Smooth muscle cell (in vitro differentiated cells): ENCODE results near the gene CORO1C. TPM values are rescaled to one million over a fixed set of nuclear protein-coding genes. Genes with fewer than 3 reads are reported as not detected.
A peak's percentile ranks its signal among the peaks of the same experiment; 100 is the strongest.
"Not testable (repeated sequence)": the region's sequence is repeated elsewhere in the genome, so short reads cannot be mapped to it uniquely, and the experiment has no call there.

ENCODE experiments used
- DNase-seq: peaks from one replicate; lab custom pipeline; 2025; ENCODE audit not compliant: unreplicated experiment; lab: John Stamatoyannopoulos, UW
- H2AFZ ChIP-seq: fragments of 200-600 bp; sonication (generic); 2 replicates; pipeline ENCODE4 v1.6.0; 2016; ENCODE audit warnings: antibody characterized with exemption, low read depth, mild to moderate bottlenecking
- H3F3A ChIP-seq: fragments of 200-600 bp; sonication (generic); 2 replicates; pipeline ENCODE4 v1.6.0; 2017; ENCODE audit warnings: antibody characterized with exemption, low read depth
- H3K27ac ChIP-seq: fragments of 200-600 bp; sonication (generic); 2 replicates; pipeline ENCODE4 v1.5.1; 2016; ENCODE audit warnings: low read depth, mild to moderate bottlenecking
- H3K27me3 ChIP-seq: fragments of 200-600 bp; sonication (generic); 2 replicates; pipeline ENCODE4 v1.6.1; 2016; ENCODE audit warnings: low read depth, mild to moderate bottlenecking
- H3K36me3 ChIP-seq: fragments of 200-600 bp; sonication (generic); 2 replicates; pipeline ENCODE4 v1.5.1; 2016; ENCODE audit warnings: low read depth
- H3K4me1 ChIP-seq: fragments of 200-600 bp; sonication (generic); 2 replicates; pipeline ENCODE4 v1.5.1; 2016; ENCODE audit warnings: low read depth
- H3K4me2 ChIP-seq: fragments of 200-600 bp; sonication (generic); 2 replicates; pipeline ENCODE4 v1.6.0; 2016; ENCODE audit warnings: mild to moderate bottlenecking
- H3K4me3 ChIP-seq: fragments of 200-600 bp; sonication (generic); 2 replicates; pipeline ENCODE4 v1.5.1; 2016; ENCODE audit warnings: mild to moderate bottlenecking
- H3K79me2 ChIP-seq: fragments of 200-600 bp; sonication (generic); 2 replicates; pipeline ENCODE4 v1.6.0; 2016; ENCODE audit warnings: low read depth, mild to moderate bottlenecking
- H3K9ac ChIP-seq: fragments of 200-600 bp; sonication (generic); 2 replicates; pipeline ENCODE4 v1.6.0; 2016; ENCODE audit warnings: low read depth
- H3K9me3 ChIP-seq: fragments of 200-600 bp; sonication (generic); replicated peaks from 2 replicates; pipeline ENCODE4 v1.5.1; 2016; ENCODE audit warnings: low read depth
- H4K20me1 ChIP-seq: fragments of 200-600 bp; sonication (generic); 2 replicates; pipeline ENCODE4 v1.6.0; 2016; ENCODE audit warnings: low read depth
- WGBS: methylation state at CpG from one replicate; pipeline ENCODE4 v1.1.7; 2016; ENCODE audit warnings: low lambda C conversion rate; 5-methylcytosine and 5-hydroxymethylcytosine counted together
- polyA plus RNA-seq: library from polyadenylated mRNA; unstranded; fragments of >200 nt; fragmentation: Nextera tagmentation; extraction: Ambion mirVana; gene quantifications from 2 replicates; pipeline ENCODE4 v1.2.1, GENCODE V29; 2016
- total RNA-seq: library from RNA; depleted of rRNA; stranded (reverse); fragments of >200 nt; gene quantifications from 2 replicates; pipeline ENCODE4 v1.2.3, GENCODE V29; 2014
- TF ChIP-seq, protein P1 (sequence below): fragments of 200-600 bp; sonication (generic); IDR thresholded peaks from 2 replicates; pipeline ENCODE4 v1.5.1; 2017; ENCODE audit warnings: borderline replicate concordance, mild to moderate bottlenecking, antibody characterized with exemption; ENCODE audit not compliant: insufficient read depth, poor library complexity, severe bottlenecking

CORO1C gene
- total and polyA plus RNA-seq, 2 experiments from 2014 or later, result 96.7 to 136 TPM

DNA sequence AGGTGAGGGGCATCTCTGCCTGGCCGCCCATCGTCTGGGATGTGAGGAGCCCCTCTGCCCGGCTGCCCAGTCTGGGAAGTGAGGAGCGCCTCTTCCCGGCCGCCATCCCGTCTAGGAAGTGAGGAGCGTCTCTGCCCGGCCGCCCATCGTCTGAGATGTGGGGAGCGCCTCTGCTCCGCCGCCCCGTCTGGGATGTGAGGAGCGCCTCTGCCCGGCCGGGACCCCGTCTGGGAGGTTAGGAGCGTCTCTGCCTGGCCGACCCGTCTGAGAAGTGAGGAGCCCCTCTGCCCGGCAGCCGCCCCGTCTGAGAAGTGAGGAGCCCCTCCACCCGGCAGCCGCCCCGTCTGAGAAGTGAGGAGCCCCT, 75.5 kb downstream of the CORO1C start:
- WGBS, result 88% methylated on average over 15 of the region's 28 CpGs
- H3K79me2 ChIP-seq, result peaks cover 16% of the 10 kb centered on the region
- H3K9me3 ChIP-seq, result not testable (repeated sequence)

DNA sequence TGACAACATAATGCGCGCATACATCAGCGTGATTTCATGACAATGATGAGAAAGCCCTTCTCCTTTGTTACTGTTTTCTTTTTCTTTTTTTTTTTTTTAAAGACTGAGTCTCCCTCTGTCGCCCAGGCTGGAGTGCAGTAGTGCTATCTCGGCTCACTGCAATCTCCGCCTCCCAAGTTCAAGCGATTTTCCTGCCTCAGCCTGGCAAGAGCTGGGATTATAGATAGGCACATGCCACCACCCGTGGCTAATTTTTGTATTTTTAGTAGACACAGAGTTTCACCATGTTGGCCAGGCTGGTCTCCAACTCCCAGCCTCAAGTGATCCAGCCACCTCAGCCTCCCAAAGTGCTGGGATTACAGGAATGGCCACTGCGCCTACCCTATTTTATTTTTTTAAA, 76.7 kb downstream of the CORO1C start:
- 90% methylated on average over 9 of the region's 9 CpGs for WGBS
- not testable (repeated sequence) for H3K4me3 ChIP-seq, H3K79me2 ChIP-seq, DNase-seq, H3K9me3 ChIP-seq, H3K27ac ChIP-seq, H2AFZ ChIP-seq, H3K27me3 ChIP-seq, H3K9ac ChIP-seq, H4K20me1 ChIP-seq, H3K36me3 ChIP-seq, H3K4me1 ChIP-seq, H3K4me2 ChIP-seq
- H3F3A ChIP-seq, result peaks cover 15% of the 10 kb centered on the region

More for the DNA sequence above, 75.5 kb downstream of the CORO1C start:
- not testable (repeated sequence) for H3K4me1 ChIP-seq, H3F3A ChIP-seq, H3K4me3 ChIP-seq, H3K36me3 ChIP-seq, H2AFZ ChIP-seq, DNase-seq, H3K27ac ChIP-seq, H4K20me1 ChIP-seq, H3K4me2 ChIP-seq, H3K27me3 ChIP-seq, H3K9ac ChIP-seq

DNA sequence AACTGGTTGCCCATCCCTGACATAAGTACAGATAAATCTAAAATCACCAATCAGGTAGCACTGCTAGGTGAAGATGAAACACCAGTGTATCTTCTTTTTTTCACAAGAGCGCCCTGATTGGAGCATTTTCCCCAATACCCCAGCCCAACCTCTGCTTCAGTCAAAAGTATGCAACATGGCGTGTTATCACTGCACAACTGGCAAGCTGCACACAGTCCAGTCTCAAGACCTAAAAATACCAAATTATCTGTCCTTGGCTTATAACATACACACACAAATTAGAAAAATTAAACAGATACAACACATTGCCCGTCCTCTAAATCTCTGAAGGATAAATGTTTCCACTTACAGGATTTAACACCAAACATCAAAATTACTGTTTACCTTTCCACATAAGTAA, 77.4 kb downstream of the CORO1C start:
- DNase-seq, result no peak
- Histone ChIP-seq H3K4me3 (no peak overlapping the region), H3K4me1 (no peaks in the 10 kb centered on the region), H4K20me1 (peaks cover 3% of the 10 kb centered on the region), H3K79me2 (peaks cover 5% of the 10 kb centered on the region), H3K9ac (no peak overlapping the region), H3K4me2 (no peak overlapping the region), H3F3A (peaks cover 18% of the 10 kb centered on the region), H3K9me3 (no peaks in the 10 kb centered on the region), H3K36me3 (peaks cover 6% of the 10 kb centered on the region), H3K27ac (no peak overlapping the region), H3K27me3 (no peaks in the 10 kb centered on the region), H2AFZ (no peak overlapping the region)
- WGBS, result 85% methylated on average over 3 of the region's 3 CpGs
- TF ChIP-seq, protein P1, sequence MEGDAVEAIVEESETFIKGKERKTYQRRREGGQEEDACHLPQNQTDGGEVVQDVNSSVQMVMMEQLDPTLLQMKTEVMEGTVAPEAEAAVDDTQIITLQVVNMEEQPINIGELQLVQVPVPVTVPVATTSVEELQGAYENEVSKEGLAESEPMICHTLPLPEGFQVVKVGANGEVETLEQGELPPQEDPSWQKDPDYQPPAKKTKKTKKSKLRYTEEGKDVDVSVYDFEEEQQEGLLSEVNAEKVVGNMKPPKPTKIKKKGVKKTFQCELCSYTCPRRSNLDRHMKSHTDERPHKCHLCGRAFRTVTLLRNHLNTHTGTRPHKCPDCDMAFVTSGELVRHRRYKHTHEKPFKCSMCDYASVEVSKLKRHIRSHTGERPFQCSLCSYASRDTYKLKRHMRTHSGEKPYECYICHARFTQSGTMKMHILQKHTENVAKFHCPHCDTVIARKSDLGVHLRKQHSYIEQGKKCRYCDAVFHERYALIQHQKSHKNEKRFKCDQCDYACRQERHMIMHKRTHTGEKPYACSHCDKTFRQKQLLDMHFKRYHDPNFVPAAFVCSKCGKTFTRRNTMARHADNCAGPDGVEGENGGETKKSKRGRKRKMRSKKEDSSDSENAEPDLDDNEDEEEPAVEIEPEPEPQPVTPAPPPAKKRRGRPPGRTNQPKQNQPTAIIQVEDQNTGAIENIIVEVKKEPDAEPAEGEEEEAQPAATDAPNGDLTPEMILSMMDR, result no peak

DNA sequence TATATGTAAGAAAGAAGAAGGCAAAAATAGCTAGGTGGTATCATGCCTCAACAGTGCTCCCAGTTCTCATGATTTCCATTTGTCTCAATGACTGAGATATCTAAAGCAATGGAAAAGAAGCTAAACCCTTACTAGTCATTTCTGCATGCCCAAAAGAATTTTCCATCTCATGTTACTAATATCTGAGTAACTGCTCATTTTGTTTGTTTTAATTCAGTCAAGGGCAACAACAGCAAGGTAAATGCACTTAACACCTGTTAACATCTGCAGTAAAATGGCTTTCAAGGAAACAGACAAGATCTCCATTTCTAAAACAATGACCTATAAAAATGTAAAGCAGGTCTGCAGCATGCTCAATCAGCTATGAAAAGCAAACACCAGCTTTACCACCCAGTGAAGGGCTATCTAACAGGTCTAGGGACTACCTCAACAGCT, 78.2 kb downstream of the CORO1C start:
- Histone ChIP-seq H3F3A (peaks cover 24% of the 10 kb centered on the region), H3K27ac (no peak overlapping the region), H3K4me3 (no peak overlapping the region), H2AFZ (no peak overlapping the region), H3K79me2 (no peaks in the 10 kb centered on the region), H3K9ac (no peak overlapping the region), H3K36me3 (peaks cover 6% of the 10 kb centered on the region), H3K4me2 (no peak overlapping the region), H3K9me3 (no peaks in the 10 kb centered on the region), H3K4me1 (peaks cover 7% of the 10 kb centered on the region), H4K20me1 (peaks cover 3% of the 10 kb centered on the region), H3K27me3 (no peaks in the 10 kb centered on the region)
- DNase-seq, result no peak
- TF ChIP-seq, protein P1, result no peak

DNA sequence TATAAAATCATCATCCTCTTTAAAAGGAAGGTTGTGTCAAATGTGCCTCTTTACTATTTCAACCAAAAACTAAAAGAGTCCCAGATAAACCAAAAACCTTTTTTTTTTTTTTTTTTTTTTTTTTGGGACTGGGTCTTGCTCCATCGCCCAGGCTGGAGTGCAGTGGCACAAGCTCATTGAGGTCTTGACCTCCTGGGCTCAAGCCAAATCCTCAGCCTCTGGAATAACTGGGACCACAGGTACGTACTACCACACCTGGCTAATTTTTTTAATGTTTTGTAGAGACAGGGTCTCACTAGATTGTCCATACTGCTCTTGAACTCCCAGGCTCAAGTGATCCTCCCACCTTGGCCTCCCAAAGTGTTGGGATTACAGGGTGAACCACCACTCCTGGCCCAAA, 81.2 kb downstream of the CORO1C start:
- no peak overlapping the region for H3K4me2 ChIP-seq

More for the DNA sequence above, 81.2 kb downstream of the CORO1C start:
- Histone ChIP-seq H3K4me3 (no peak overlapping the region), H3K36me3 (peaks cover 13% of the 10 kb centered on the region), H3K4me1 (peaks cover 9% of the 10 kb centered on the region), H3K79me2 (no peaks in the 10 kb centered on the region), H3F3A (peaks cover 24% of the 10 kb centered on the region), H3K9me3 (no peaks in the 10 kb centered on the region), H3K27ac (peak overlapping the region; percentile 94), H3K9ac (peak overlapping the region; percentile 74), H4K20me1 (no peaks in the 10 kb centered on the region), H3K27me3 (no peaks in the 10 kb centered on the region), H2AFZ (no peak overlapping the region)
- WGBS, result 82% methylated on average over 2 of the region's 2 CpGs
- DNase-seq, result no peak
- TF ChIP-seq, protein P1, result no peak
